ENCODE results near the gene DOK7.

DOK7 gene

GRCh38 chr4:3421470-3421869 lies 41.6 kb upstream of the DOK7 start:
- Mint-ChIP-seq H3K4me1 (no peaks in the 10 kb centered on the region), H3K27me3 (no peaks in the 10 kb centered on the region), H3K36me3 (ENCODE audit: insufficient read depth) (peaks cover 7% of the 10 kb centered on the region), H3K9me3 (no peaks in the 10 kb centered on the region), H3K27ac (ENCODE audit: low read depth) (no peak overlapping the region), H3K4me3 (no peak overlapping the region)
- no peak for DNase-seq (ENCODE audit: low spot score in 2 of 2)
- ATAC-seq (replicated peaks; ENCODE audit: extremely low read depth, poor library complexity, severe bottlenecking) = no peak

GRCh38 chr4:3422241-3422801 lies 40.8 kb upstream of the DOK7 start:
- Mint-ChIP-seq H3K4me1 (no peaks in the 10 kb centered on the region), H3K27ac (ENCODE audit: low read depth) (no peak overlapping the region), H3K36me3 (ENCODE audit: insufficient read depth) (peaks cover 6% of the 10 kb centered on the region), H3K27me3 (no peaks in the 10 kb centered on the region), H3K9me3 (no peaks in the 10 kb centered on the region), H3K4me3 (no peak overlapping the region)
- no peak for DNase-seq (ENCODE audit: low spot score in 2 of 2)
- no peak for ATAC-seq (replicated peaks; ENCODE audit: extremely low read depth, poor library complexity, severe bottlenecking)

GRCh38 chr4:3422808-3423297 lies 40.3 kb upstream of the DOK7 start:
- ATAC-seq (replicated peaks; ENCODE audit: extremely low read depth, poor library complexity, severe bottlenecking) = no peak
- H3K27me3 Mint-ChIP-seq = no peaks in the 10 kb centered on the region
- H3K4me1 Mint-ChIP-seq = no peaks in the 10 kb centered on the region
- peaks cover 4% of the 10 kb centered on the region for H3K36me3 Mint-ChIP-seq (ENCODE audit: insufficient read depth)
- no peaks in the 10 kb centered on the region for H3K9me3 Mint-ChIP-seq
- H3K4me3 Mint-ChIP-seq = no peak overlapping the region
- no peak overlapping the region for H3K27ac Mint-ChIP-seq (ENCODE audit: low read depth)
- DNase-seq (ENCODE audit: low spot score in 2 of 2) = no peak

- Mint-ChIP-seq H3K36me3 (ENCODE audit: insufficient read depth) (peaks cover 4% of the 10 kb centered on the region), H3K9me3 (no peaks in the 10 kb centered on the region), H3K4me1 (no peaks in the 10 kb centered on the region), H3K27me3 (no peaks in the 10 kb centered on the region), H3K27ac (ENCODE audit: low read depth) (no peak overlapping the region), H3K4me3 (no peak overlapping the region)
- DNase-seq (ENCODE audit: low spot score in 2 of 2) (no peak), ATAC-seq (replicated peaks; ENCODE audit: extremely low read depth, poor library complexity, severe bottlenecking) (no peak)
Observed at GRCh38 chr4:3423406-3423805, 39.7 kb upstream of the DOK7 start.

- peaks cover 4% of the 10 kb centered on the region for H3K36me3 Mint-ChIP-seq (ENCODE audit: insufficient read depth)
- no peak overlapping the region for H3K27ac Mint-ChIP-seq (ENCODE audit: low read depth)
- no peaks in the 10 kb centered on the region for H3K27me3 Mint-ChIP-seq
- H3K4me1 Mint-ChIP-seq = no peaks in the 10 kb centered on the region
- ATAC-seq (replicated peaks; ENCODE audit: extremely low read depth, poor library complexity, severe bottlenecking) (no peak), DNase-seq (ENCODE audit: low spot score in 2 of 2) (no peak)
- H3K9me3 Mint-ChIP-seq = no peaks in the 10 kb centered on the region
- H3K4me3 Mint-ChIP-seq = no peak overlapping the region
Observed at GRCh38 chr4:3423952-3424351, 39.2 kb upstream of the DOK7 start.

GRCh38 chr4:3424522-3425095 lies 38.5 kb upstream of the DOK7 start:
- H3K9me3 Mint-ChIP-seq = no peaks in the 10 kb centered on the region
- no peak for DNase-seq (ENCODE audit: low spot score in 2 of 2)
- no peak overlapping the region for H3K4me3 Mint-ChIP-seq
- no peaks in the 10 kb centered on the region for H3K27me3 Mint-ChIP-seq
- H3K27ac Mint-ChIP-seq (ENCODE audit: low read depth) = no peak overlapping the region
- no peaks in the 10 kb centered on the region for H3K4me1 Mint-ChIP-seq
- ATAC-seq (replicated peaks; ENCODE audit: extremely low read depth, poor library complexity, severe bottlenecking) = no peak
- peaks cover 2% of the 10 kb centered on the region for H3K36me3 Mint-ChIP-seq (ENCODE audit: insufficient read depth)

- no peaks in the 10 kb centered on the region for H3K27me3 Mint-ChIP-seq
Observed at GRCh38 chr4:3426465-3427133, 36.5 kb upstream of the DOK7 start.

GRCh38 chr4:3427134-3427476 lies 36.0 kb upstream of the DOK7 start:
- Mint-ChIP-seq H3K27me3 (no peaks in the 10 kb centered on the region), H3K4me3 (no peak overlapping the region), H3K4me1 (no peaks in the 10 kb centered on the region), H3K36me3 (ENCODE audit: insufficient read depth) (peaks cover 4% of the 10 kb centered on the region), H3K27ac (ENCODE audit: low read depth) (no peak overlapping the region), H3K9me3 (no peaks in the 10 kb centered on the region)
- no peak for DNase-seq (ENCODE audit: low spot score in 2 of 2)
- no peak for ATAC-seq (replicated peaks; ENCODE audit: extremely low read depth, poor library complexity, severe bottlenecking)

More at GRCh38 chr4:3426465-3427133, 36.5 kb upstream of the DOK7 start:
- H3K36me3 Mint-ChIP-seq (ENCODE audit: insufficient read depth) = peaks cover 4% of the 10 kb centered on the region
- ATAC-seq (replicated peaks; ENCODE audit: extremely low read depth, poor library complexity, severe bottlenecking) (no peak), DNase-seq (ENCODE audit: low spot score in 2 of 2) (no peak)
- H3K4me1 Mint-ChIP-seq = no peaks in the 10 kb centered on the region
- H3K27ac Mint-ChIP-seq (ENCODE audit: low read depth) = no peak overlapping the region
- no peaks in the 10 kb centered on the region for H3K9me3 Mint-ChIP-seq
- no peak overlapping the region for H3K4me3 Mint-ChIP-seq

GRCh38 chr4:3427706-3428446 lies 35.2 kb upstream of the DOK7 start:
- Mint-ChIP-seq H3K27me3 (no peaks in the 10 kb centered on the region), H3K36me3 (ENCODE audit: insufficient read depth) (peaks cover 4% of the 10 kb centered on the region), H3K9me3 (no peaks in the 10 kb centered on the region), H3K4me3 (no peak overlapping the region), H3K27ac (ENCODE audit: low read depth) (no peak overlapping the region), H3K4me1 (no peaks in the 10 kb centered on the region)
- DNase-seq (ENCODE audit: low spot score in 2 of 2) = no peak
- no peak for ATAC-seq (replicated peaks; ENCODE audit: extremely low read depth, poor library complexity, severe bottlenecking)

GRCh38 chr4:3429651-3430050 lies 33.5 kb upstream of the DOK7 start:
- DNase-seq (ENCODE audit: low spot score in 2 of 2) (no peak), ATAC-seq (replicated peaks; ENCODE audit: extremely low read depth, poor library complexity, severe bottlenecking) (no peak)
- H3K4me3 Mint-ChIP-seq = no peak overlapping the region
- no peak overlapping the region for H3K27ac Mint-ChIP-seq (ENCODE audit: low read depth)
- H3K9me3 Mint-ChIP-seq = no peaks in the 10 kb centered on the region
- H3K27me3 Mint-ChIP-seq = no peaks in the 10 kb centered on the region
- H3K4me1 Mint-ChIP-seq = no peaks in the 10 kb centered on the region
- H3K36me3 Mint-ChIP-seq (ENCODE audit: insufficient read depth) = peaks cover 4% of the 10 kb centered on the region

GRCh38 chr4:3430524-3430923 lies 32.6 kb upstream of the DOK7 start:
- Mint-ChIP-seq H3K4me3 (no peak overlapping the region), H3K27me3 (no peaks in the 10 kb centered on the region), H3K27ac (ENCODE audit: low read depth) (no peak overlapping the region), H3K9me3 (no peaks in the 10 kb centered on the region), H3K4me1 (no peaks in the 10 kb centered on the region), H3K36me3 (ENCODE audit: insufficient read depth) (peaks cover 4% of the 10 kb centered on the region)
- ATAC-seq (replicated peaks; ENCODE audit: extremely low read depth, poor library complexity, severe bottlenecking) (no peak), DNase-seq (ENCODE audit: low spot score in 2 of 2) (no peak)

- no peak overlapping the region for H3K27ac Mint-ChIP-seq (ENCODE audit: low read depth)
Observed at GRCh38 chr4:3431446-3431993, 31.6 kb upstream of the DOK7 start.

More at GRCh38 chr4:3431446-3431993, 31.6 kb upstream of the DOK7 start:
- H3K4me1 Mint-ChIP-seq = no peaks in the 10 kb centered on the region
- ATAC-seq (replicated peaks; ENCODE audit: extremely low read depth, poor library complexity, severe bottlenecking) = no peak
- H3K27me3 Mint-ChIP-seq = no peaks in the 10 kb centered on the region
- no peaks in the 10 kb centered on the region for H3K9me3 Mint-ChIP-seq
- H3K4me3 Mint-ChIP-seq = no peak overlapping the region
- H3K36me3 Mint-ChIP-seq (ENCODE audit: insufficient read depth) = peaks cover 4% of the 10 kb centered on the region
- DNase-seq (ENCODE audit: low spot score in 2 of 2) = no peak

Measured in central memory CD8-positive, alpha-beta T cell (primary cell).